Central memory CD8-positive, alpha-beta T cell (primary cell): Measurements from ENCODE around the gene HCRTR1.

ENCODE experiments used
- ATAC-seq: fragments of 150-1000 bp; cut with Tn5 transposase; replicated peaks from 2 replicates; pipeline ENCODE4 v1.10.0; 2022; ENCODE audit warnings: mild to moderate bottlenecking, moderate FRiP score, moderate number of reproducible peaks; ENCODE audit not compliant: poor library complexity, severe bottlenecking; ENCODE audit errors: extremely low read depth
- DNase-seq, 2 donors: peaks; one replicate each; pipeline ENCODE4 v3.0.0; 2021; ENCODE audit warnings: low spot score in 2 of 2
- H3K27ac Mint-ChIP-seq: one replicate; pipeline ENCODE4 v1.8.0; 2022; ENCODE audit warnings: low read depth, mild to moderate bottlenecking, moderate library complexity, mixed read lengths
- H3K27me3 Mint-ChIP-seq: one replicate; pipeline ENCODE4 v1.8.0; 2022; ENCODE audit warnings: mixed read lengths
- H3K36me3 Mint-ChIP-seq: one replicate; pipeline ENCODE4 v1.8.0; 2022; ENCODE audit warnings: mild to moderate bottlenecking, moderate library complexity, mixed read lengths; ENCODE audit not compliant: insufficient read depth
- H3K4me1 Mint-ChIP-seq: one replicate; pipeline ENCODE4 v1.8.0; 2022; ENCODE audit warnings: mixed read lengths
- H3K4me3 Mint-ChIP-seq: one replicate; pipeline ENCODE4 v1.8.0; 2022; ENCODE audit warnings: mild to moderate bottlenecking, moderate library complexity, mixed read lengths
- H3K9me3 Mint-ChIP-seq: one replicate; pipeline ENCODE4 v1.8.0; 2022; ENCODE audit warnings: mixed read lengths

The HCRTR1 gene

DNA sequence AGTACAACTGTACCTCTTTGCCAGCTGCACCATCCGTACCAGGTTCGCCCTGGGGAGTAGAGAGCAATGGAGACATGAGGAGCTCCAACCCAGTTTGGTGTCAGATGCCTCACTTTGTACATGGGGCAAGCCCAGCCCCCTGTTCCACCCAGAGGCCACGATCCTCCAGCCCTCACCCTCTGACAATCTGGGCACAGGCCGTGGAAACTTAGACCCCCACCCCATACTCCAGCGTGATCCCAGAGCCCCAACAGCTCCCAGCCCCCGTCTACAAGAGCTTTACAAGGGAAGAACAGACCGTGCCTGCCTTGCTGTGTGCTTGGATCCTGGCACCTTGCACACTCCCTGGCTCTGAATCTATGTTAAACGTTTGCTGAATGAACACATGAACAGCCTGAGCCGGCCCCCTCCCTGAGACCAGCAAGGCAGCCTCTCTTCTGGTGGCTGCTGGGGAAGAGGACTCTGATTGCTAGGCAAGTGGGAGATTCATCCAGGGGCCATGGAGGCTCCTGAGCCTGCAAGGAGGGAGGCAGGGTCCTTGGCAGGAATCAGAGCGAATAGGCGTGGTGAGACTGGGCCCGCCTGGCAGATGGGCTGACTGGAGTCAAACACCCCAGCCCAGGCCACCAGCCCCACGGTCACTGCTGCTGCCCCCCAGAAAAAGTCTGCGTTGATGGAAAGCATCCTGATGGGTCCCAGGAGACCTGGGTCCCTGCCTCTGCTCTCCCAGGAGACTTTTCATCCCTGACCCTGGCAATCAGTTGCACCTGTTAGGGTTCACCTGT lies 39.7 kb downstream of the HCRTR1 start:
- ATAC-seq, result no peak
- peaks cover 15% of the 10 kb centered on the region for H3K27me3 Mint-ChIP-seq

GRCh38 chr1:31657972-31658510 lies 40.6 kb downstream of the HCRTR1 start:
- DNase-seq (no peak), ATAC-seq (no peak)
- Mint-ChIP-seq H3K36me3 (peaks cover 3% of the 10 kb centered on the region), H3K27me3 (peaks cover 15% of the 10 kb centered on the region), H3K4me3 (no peak overlapping the region), H3K9me3 (no peaks in the 10 kb centered on the region), H3K27ac (no peak overlapping the region), H3K4me1 (no peaks in the 10 kb centered on the region)

More for the DNA sequence above, 39.7 kb downstream of the HCRTR1 start:
- H3K9me3 Mint-ChIP-seq, result no peaks in the 10 kb centered on the region
- H3K4me3 Mint-ChIP-seq, result no peak overlapping the region
- H3K27ac Mint-ChIP-seq, result no peak overlapping the region
- no peak for DNase-seq
- H3K36me3 Mint-ChIP-seq, result peaks cover 3% of the 10 kb centered on the region
- H3K4me1 Mint-ChIP-seq, result no peaks in the 10 kb centered on the region

DNA sequence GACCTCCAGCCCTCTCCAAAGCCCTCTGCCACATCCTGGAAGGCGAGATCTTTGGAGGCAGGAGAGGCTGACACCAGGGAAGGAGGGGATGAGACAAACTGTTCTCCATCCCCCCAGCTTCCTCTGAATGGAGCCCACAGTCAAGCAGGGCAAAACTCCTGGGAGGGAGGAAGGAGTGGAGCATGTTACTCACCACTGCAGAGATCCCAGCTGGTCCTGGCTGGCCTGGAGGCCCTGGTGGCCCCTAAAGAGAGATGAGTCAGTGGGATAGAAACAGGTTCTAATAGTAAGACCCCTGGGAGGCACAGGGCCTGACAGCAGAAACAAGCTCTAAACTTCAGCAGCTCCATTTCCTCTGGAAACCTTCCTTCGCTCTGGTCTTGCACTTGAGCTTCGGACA lies 41.2 kb downstream of the HCRTR1 start:
- Mint-ChIP-seq H3K4me1 (no peaks in the 10 kb centered on the region), H3K27ac (no peak overlapping the region), H3K27me3 (peaks cover 15% of the 10 kb centered on the region), H3K4me3 (no peak overlapping the region), H3K36me3 (peaks cover 3% of the 10 kb centered on the region), H3K9me3 (no peaks in the 10 kb centered on the region)
- DNase-seq (no peak), ATAC-seq (no peak)

DNA sequence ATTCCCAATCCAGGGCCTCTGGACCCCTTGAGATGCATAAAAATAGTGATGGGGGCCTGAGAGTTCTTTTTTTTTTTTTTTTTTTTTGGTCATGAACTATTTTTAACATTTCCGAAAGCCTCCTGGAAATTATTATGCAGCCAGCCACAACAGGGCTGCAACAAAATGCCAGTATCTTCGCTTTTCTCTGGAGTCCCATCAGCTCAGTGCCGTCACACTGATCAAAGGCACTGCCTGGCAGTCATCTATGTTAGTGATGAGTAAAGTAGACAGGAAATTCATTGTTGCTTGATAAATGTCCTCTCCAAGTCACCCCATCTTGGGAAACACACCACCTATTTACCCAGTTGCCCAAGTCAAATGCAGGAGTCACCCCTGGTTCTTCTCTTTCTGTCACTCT lies 42.4 kb downstream of the HCRTR1 start:
- no peak overlapping the region for H3K4me3 Mint-ChIP-seq
- ATAC-seq (no peak), DNase-seq (no peak)
- H3K4me1 Mint-ChIP-seq, result no peaks in the 10 kb centered on the region
- H3K36me3 Mint-ChIP-seq, result peaks cover 3% of the 10 kb centered on the region
- H3K9me3 Mint-ChIP-seq, result no peaks in the 10 kb centered on the region
- H3K27me3 Mint-ChIP-seq, result peaks cover 15% of the 10 kb centered on the region
- no peak overlapping the region for H3K27ac Mint-ChIP-seq

DNA sequence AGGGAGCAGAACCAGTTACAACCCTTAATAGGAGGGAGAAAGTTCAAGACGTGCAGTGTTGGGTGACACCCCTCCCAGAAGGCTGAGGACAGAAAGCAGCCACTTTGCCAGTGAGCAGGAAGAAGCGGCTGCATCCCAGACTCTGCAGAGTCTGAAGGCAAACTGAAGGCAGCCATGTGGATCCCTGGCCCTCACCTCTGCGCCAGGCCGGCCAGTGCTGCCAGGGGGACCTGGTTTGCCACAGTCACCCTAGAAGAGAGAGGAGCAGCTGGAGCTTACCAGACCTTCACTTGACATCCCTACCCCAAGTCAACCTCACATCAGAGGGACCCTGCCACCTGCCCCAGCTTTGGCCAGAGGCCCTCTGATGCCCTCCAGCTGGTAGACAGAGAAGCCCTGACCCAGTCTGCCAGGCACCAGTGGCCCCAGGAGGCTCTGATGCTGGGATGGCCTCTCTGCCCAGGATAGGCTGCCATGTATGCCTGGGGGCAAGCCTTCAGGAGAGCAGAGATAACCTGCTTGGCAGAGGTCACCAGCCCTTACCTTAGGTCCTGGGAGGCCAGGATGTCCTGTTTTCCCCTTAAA lies 43.5 kb downstream of the HCRTR1 start:
- H3K36me3 Mint-ChIP-seq, result peaks cover 3% of the 10 kb centered on the region
- DNase-seq, result no peak
- H3K27ac Mint-ChIP-seq, result no peak overlapping the region
- no peak overlapping the region for H3K4me3 Mint-ChIP-seq
- no peaks in the 10 kb centered on the region for H3K4me1 Mint-ChIP-seq
- peaks cover 15% of the 10 kb centered on the region for H3K27me3 Mint-ChIP-seq
- no peaks in the 10 kb centered on the region for H3K9me3 Mint-ChIP-seq
- ATAC-seq, result no peak

DNA sequence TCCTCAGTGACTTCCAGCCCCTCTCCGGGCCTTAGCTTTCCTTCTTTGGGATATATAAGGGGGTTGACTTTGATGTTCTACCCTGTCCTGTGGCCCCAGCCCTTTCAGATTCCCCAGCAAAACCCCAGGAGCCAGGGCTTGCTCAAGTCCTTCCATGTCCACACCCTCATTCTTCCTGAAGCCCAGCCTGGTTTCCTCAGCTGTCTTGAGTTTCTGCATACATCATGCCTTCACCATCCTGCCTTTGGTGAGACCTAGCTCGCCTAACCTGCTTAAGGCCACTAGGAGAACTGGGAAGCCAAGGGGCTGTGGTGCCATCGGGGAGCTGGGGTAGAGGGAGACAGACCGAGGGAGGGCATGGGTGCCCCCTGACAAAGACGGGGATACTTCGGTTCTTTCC lies 44.4 kb downstream of the HCRTR1 start:
- no peaks in the 10 kb centered on the region for H3K4me1 Mint-ChIP-seq
- peaks cover 3% of the 10 kb centered on the region for H3K36me3 Mint-ChIP-seq
- no peaks in the 10 kb centered on the region for H3K9me3 Mint-ChIP-seq
- no peak overlapping the region for H3K27ac Mint-ChIP-seq
- ATAC-seq (no peak), DNase-seq (no peak)
- no peak overlapping the region for H3K4me3 Mint-ChIP-seq
- peaks cover 14% of the 10 kb centered on the region for H3K27me3 Mint-ChIP-seq

- Mint-ChIP-seq H3K27ac (no peak overlapping the region), H3K4me3 (no peak overlapping the region), H3K27me3 (peaks cover 8% of the 10 kb centered on the region), H3K9me3 (no peaks in the 10 kb centered on the region), H3K4me1 (no peaks in the 10 kb centered on the region), H3K36me3 (peaks cover 1% of the 10 kb centered on the region)
- no peak for DNase-seq
- ATAC-seq, result no peak
These were observed 45.0 kb downstream of the HCRTR1 start for GRCh38 chr1:31662463-31662862.

DNA sequence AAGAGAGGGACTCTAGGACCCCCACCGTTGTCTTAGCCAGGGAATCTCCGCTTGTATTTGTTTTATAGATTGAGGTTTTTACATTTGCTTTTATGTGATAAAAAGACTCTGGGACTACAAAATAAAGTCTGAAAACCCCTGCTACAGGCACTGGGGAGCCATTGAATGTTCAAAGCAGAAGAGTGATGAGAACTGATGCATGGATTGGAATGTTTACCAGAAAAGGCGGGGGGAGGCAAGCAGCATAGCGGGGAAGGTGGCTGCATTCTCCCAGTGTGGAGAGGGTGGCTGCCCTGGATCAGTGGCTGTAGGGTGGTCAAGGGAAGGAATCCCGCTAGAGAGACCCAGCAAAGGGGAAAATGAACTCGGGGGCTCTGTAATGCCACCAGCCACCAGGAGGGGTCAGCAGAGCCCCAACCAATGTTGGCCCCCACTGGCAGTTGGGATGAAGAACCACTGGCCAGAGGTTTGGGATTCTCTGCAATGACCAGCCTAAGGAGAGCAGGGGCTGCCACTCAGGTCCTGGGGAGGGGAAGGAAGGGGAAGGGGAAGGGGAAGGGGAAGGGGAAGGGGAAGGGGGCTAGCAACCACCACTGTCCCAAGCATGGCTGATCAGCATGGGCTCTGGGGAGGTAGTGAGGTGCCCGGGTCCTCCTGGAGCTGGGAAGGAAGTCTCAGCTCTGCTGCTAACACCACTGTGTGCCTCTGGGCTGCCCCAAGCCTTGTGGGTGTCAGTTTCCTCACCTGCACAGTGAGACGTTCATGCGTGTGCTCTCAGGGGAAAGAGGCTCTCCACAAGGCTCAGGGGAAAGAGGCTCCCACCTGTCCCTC lies 46.3 kb downstream of the HCRTR1 start:
- H3K27ac Mint-ChIP-seq, result no peak overlapping the region
- no peaks in the 10 kb centered on the region for H3K9me3 Mint-ChIP-seq
- no peaks in the 10 kb centered on the region for H3K36me3 Mint-ChIP-seq
- ATAC-seq (no peak), DNase-seq (peak; percentile 25 to 48)
- H3K4me3 Mint-ChIP-seq, result no peak overlapping the region
- H3K4me1 Mint-ChIP-seq, result no peaks in the 10 kb centered on the region
- H3K27me3 Mint-ChIP-seq, result peaks cover 5% of the 10 kb centered on the region

DNA sequence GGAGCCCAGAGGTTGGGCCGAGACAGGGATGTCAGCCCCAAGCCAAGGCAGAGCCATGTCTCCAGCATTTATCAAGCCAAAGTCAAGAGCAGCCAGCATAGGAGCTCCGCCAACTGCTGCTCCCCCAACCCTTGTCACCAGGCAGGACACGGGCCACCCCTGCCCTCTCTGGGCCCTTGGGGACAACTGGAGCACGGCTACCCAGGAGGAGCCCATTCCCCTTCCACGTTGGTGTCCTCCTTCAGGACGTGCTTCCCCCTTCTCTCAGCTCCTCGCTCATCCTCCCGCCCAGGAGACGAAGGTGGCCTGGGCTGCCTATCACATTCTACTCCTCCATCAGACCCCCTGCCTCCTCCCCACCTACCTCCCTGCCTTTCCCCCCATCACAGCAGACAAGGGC lies 47.0 kb downstream of the HCRTR1 start:
- H3K4me3 Mint-ChIP-seq, result no peak overlapping the region
- DNase-seq (no peak), ATAC-seq (no peak)
- no peaks in the 10 kb centered on the region for H3K9me3 Mint-ChIP-seq
- H3K4me1 Mint-ChIP-seq, result no peaks in the 10 kb centered on the region
- no peaks in the 10 kb centered on the region for H3K36me3 Mint-ChIP-seq
- no peak overlapping the region for H3K27ac Mint-ChIP-seq
- H3K27me3 Mint-ChIP-seq, result peaks cover 12% of the 10 kb centered on the region

DNA sequence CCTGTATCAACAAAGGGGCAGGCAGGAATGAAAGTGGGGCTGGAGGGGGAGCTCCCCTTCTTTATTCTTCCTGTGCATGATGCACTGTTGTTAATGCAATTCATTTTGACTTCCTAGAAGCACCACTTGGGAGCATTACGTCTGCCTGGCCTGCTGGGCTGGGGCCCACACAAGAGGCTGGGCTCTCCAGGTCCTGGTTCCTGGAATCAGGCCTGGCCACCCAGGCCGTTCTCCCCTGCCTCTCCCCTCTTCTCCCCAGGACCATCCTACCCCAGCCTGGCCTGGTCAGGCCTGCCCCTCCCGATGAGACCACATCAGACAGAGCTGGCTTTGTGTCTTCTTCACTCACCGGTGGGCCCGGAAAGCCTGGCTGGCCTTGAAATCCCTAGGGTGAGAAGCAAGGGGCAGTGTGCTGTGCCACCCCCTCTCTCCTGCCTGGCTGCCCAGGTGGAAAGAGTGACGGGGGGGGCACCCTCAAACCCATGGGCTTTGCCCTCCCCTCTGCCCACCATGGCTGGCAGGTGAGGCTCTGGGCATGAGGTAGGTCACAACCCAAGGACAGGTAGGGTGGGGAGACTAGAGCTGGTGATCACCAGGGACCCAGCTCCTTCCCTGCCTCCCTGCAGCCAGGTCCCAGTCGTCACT lies 47.9 kb downstream of the HCRTR1 start:
- peaks cover 1% of the 10 kb centered on the region for H3K36me3 Mint-ChIP-seq
- H3K4me3 Mint-ChIP-seq, result no peak overlapping the region
- no peak overlapping the region for H3K27ac Mint-ChIP-seq
- peaks cover 20% of the 10 kb centered on the region for H3K27me3 Mint-ChIP-seq
- DNase-seq (no peak), ATAC-seq (no peak)
- H3K9me3 Mint-ChIP-seq, result no peaks in the 10 kb centered on the region
- H3K4me1 Mint-ChIP-seq, result peaks cover 5% of the 10 kb centered on the region

DNA sequence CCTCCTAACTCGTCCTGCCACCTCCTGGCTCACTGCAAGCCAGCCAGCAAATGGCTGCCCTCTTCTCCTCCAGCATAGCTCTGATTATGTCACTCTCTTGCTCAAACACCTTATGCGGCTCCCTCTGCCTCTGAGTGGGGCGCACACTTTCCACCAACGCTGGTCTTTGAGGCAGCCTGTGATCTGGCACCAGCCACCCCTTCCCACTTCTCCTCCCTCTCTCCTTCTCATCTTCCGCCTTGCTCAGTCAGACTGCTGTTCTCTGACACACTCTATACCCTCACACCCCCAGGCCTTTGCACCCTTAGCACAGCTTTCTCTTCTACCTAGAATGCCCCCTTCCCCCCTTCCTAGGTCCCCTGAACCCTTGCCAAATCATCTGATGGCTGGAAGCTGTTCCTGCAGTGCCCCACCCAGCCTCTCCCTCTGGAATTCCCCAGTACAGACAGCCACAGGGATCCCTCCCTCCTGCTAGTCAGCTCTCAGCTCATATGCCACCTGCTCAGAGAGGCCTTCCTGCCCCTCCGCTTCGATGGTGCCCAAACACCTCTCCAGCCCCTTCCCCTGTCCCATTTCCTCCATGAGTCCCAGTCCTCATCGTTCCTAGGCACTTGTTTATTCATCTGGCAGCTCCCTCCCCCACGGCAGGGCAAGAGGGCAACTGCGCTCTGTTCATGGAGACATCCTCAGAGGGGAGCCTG lies 48.9 kb downstream of the HCRTR1 start:
- ATAC-seq (no peak), DNase-seq (no peak)
- Mint-ChIP-seq H3K36me3 (peaks cover 1% of the 10 kb centered on the region), H3K27me3 (peaks cover 31% of the 10 kb centered on the region), H3K9me3 (no peaks in the 10 kb centered on the region), H3K27ac (no peak overlapping the region), H3K4me3 (no peak overlapping the region), H3K4me1 (peaks cover 7% of the 10 kb centered on the region)
